HG03520 (cell line): Measurements from ENCODE around the gene RIOK2.
"Not testable (repeated sequence)": the region's sequence is repeated elsewhere in the genome, so short reads cannot be mapped to it uniquely, and the experiment has no call there.

Experiments
- ATAC-seq: cut with Tn5 transposase; IDR thresholded peaks from one replicate; pipeline ENCODE4 v1.9.1; 2021; ENCODE audit warnings: mild to moderate bottlenecking, moderate library complexity; ENCODE audit not compliant: unreplicated experiment

The RIOK2 gene

GRCh38 chr5:97171703-97172102 lies 11.3 kb downstream of the RIOK2 start:
- ATAC-seq, result no peak

- ATAC-seq, result peak; percentile 70
Measured at GRCh38 chr5:97167435-97167834, 15.6 kb downstream of the RIOK2 start.

GRCh38 chr5:97165726-97166125 lies 17.3 kb downstream of the RIOK2 start:
- ATAC-seq, result no peak

- ATAC-seq, result no peak
Measured at GRCh38 chr5:97164846-97165245, 18.2 kb downstream of the RIOK2 start.

- ATAC-seq, result no peak
Measured at GRCh38 chr5:97163790-97164285, 19.2 kb downstream of the RIOK2 start.

- no peak for ATAC-seq
Measured at GRCh38 chr5:97163360-97163764, 19.7 kb downstream of the RIOK2 start.

- no peak for ATAC-seq
Measured at GRCh38 chr5:97162045-97162444, 21.0 kb downstream of the RIOK2 start.

GRCh38 chr5:97157689-97158088 lies 25.4 kb downstream of the RIOK2 start:
- no peak for ATAC-seq

- no peak for ATAC-seq
Measured at GRCh38 chr5:97151370-97151769, 31.7 kb downstream of the RIOK2 start.

- no peak for ATAC-seq
Measured at GRCh38 chr5:97150401-97150800, 32.6 kb downstream of the RIOK2 start.

- ATAC-seq, result no peak
Measured at GRCh38 chr5:97149709-97150108, 33.3 kb downstream of the RIOK2 start.

- no peak for ATAC-seq
Measured at GRCh38 chr5:97148288-97148687, 34.8 kb downstream of the RIOK2 start.

- no peak for ATAC-seq
Measured at GRCh38 chr5:97143704-97144103, 39.3 kb downstream of the RIOK2 start.

GRCh38 chr5:97142521-97143254 lies 40.4 kb downstream of the RIOK2 start, which contains the start of gene LIX1:
TSS of gene LIX1 (minus strand) at chr5:97142611. CDS start at chr5:97142576, 35 bp downstream.
- ATAC-seq, result peak; percentile 64

- ATAC-seq, result no peak
Measured at GRCh38 chr5:97141539-97141938, 41.5 kb downstream of the RIOK2 start.

GRCh38 chr5:97141031-97141430 lies 42.0 kb downstream of the RIOK2 start:
- ATAC-seq, result no peak

GRCh38 chr5:97140250-97140649 lies 42.8 kb downstream of the RIOK2 start:
- not testable (repeated sequence) for ATAC-seq

GRCh38 chr5:97136475-97136874 lies 46.6 kb downstream of the RIOK2 start:
- no peak for ATAC-seq

- ATAC-seq, result no peak
Measured at GRCh38 chr5:97135868-97136267, 47.2 kb downstream of the RIOK2 start.

GRCh38 chr5:97134634-97135033 lies 48.4 kb downstream of the RIOK2 start:
- ATAC-seq, result no peak

GRCh38 chr5:97133101-97133500 lies 49.9 kb downstream of the RIOK2 start:
- ATAC-seq, result no peak

- ATAC-seq, result no peak
Measured at GRCh38 chr5:97131921-97132320, 51.1 kb downstream of the RIOK2 start.
